Transverse colon (tissue), 4 donors: ENCODE results near the gene LRPPRC. TPM values are rescaled to one million over a fixed set of nuclear protein-coding genes. Genes with fewer than 3 reads are reported as not detected.
"Not testable (repeated sequence)": the region's sequence is repeated elsewhere in the genome, so short reads cannot be mapped to it uniquely, and the experiment has no call there.

Experiments
- DNase-seq: peaks from one replicate; pipeline ENCODE4 v3.0.0-alpha.2; 2019
- H3K27ac ChIP-seq, 4 donors: fragments of 200-600 bp; sonication (generic); 2 replicates each; pipeline ENCODE4 v1.5.1; 2016 to 2018; ENCODE audit warnings: inconsistent platforms in 4 of 4
- H3K27me3 ChIP-seq: fragments of 200-600 bp; sonication (generic); 2 replicates; pipeline ENCODE4 v1.5.1; 2017; ENCODE audit warnings: inconsistent platforms
- H3K36me3 ChIP-seq, 4 donors: fragments of 200-600 bp; sonication (generic); 2 replicates each; pipeline ENCODE4 v1.5.1; 2017 to 2019; ENCODE audit warnings: inconsistent platforms in 4 of 4
- H3K4me1 ChIP-seq, 4 donors: fragments of 200-600 bp; sonication (generic); 2 replicates each; pipeline ENCODE4 v1.5.1; 2017 to 2020; ENCODE audit warnings: inconsistent platforms in 4 of 4
- H3K4me3 ChIP-seq, 4 donors: fragments of 200-600 bp; sonication (generic); 1 replicate in 1 of 4; 2 replicates in 3 of 4; pipeline versions ENCODE4 v1.5.1 to v1.6.1; 2017 to 2019; ENCODE audit warnings: inconsistent platforms in 4 of 4
- H3K9me3 ChIP-seq, 2 donors: fragments of 200-600 bp; sonication (generic); 2 replicates each; pipeline ENCODE4 v1.5.1; 2017 to 2019; ENCODE audit warnings: inconsistent platforms in 2 of 2
- CTCF ChIP-seq, 5 experiments: fragments of 200-600 bp in 3 of 5; fragments of 450-650 bp in 2 of 5; sonication (generic) in 3 of 5; IDR thresholded peaks; 1 replicate in 2 of 5; 2 replicates in 3 of 5; pipeline ENCODE4 v1.5.1; 2016 to 2017; ENCODE audit warnings: antibody characterized with exemption in 5 of 5, inconsistent platforms in 3 of 5, mild to moderate bottlenecking in 2 of 5, moderate library complexity in 1 of 5
- EP300 ChIP-seq: sonication (generic); formaldehyde crosslinking; IDR thresholded peaks from one replicate; pipeline ENCODE4 v1.6.1; 2017; ENCODE audit warnings: antibody characterized with exemption, low read depth
- POLR2A ChIP-seq: fragments of 450-650 bp; IDR thresholded peaks from one replicate; pipeline ENCODE4 v1.6.1; 2016; ENCODE audit warnings: antibody characterized with exemption, mild to moderate bottlenecking, moderate library complexity
- POLR2AphosphoS5 ChIP-seq, 3 donors: sonication (generic); formaldehyde crosslinking; IDR thresholded peaks; one replicate each; pipeline ENCODE4 v1.6.1; 2016; ENCODE audit warnings: antibody characterized with exemption in 3 of 3
- WGBS, 2 donors: methylation state at CpG; one replicate each; pipeline ENCODE4 v1.1.5; 2018; ENCODE audit warnings: low coverage in 1 of 2; 5-methylcytosine and 5-hydroxymethylcytosine counted together
- in situ Hi-C, 4 donors: fragments of 200-750 bp; cut with MboI; loops; one replicate each; pipeline versions ENCODE4 v1.15.0 to v1.15.1; 2017; ENCODE audit warnings: low sequenced_read_pairs in 3 of 4, low pct_ligation_motif_present in 1 of 4, low pct_unique_long_range_greater_than_20kb in 1 of 4
- intact Hi-C: fragments of 100-400 bp; cut with DNase I; formaldehyde crosslinking; loops from one replicate; pipeline ENCODE4 v1.15.1; 2023; ENCODE audit warnings: low total_unique reads
- total RNA-seq, 4 donors: library from RNA; depleted of rRNA; stranded (reverse); fragments of >200 nt; gene quantifications; one replicate each; pipeline ENCODE4 v1.1.0, GENCODE V29; 2016

LRPPRC gene
- total RNA-seq, 4 donors from 2014 or later = 35.9 to 83.3 (median 59.7) TPM

GRCh38 chr2:44015239-44015638 lies 19.4 kb upstream of the LRPPRC start:
- in situ Hi-C loops = no loop called here
- WGBS, 2 donors = 76 to 83% methylated on average over 3 to 4 of the region's 4 CpGs
- no peaks in the 10 kb centered on the region for H3K9me3 ChIP-seq
- no peak overlapping the region for H3K27ac ChIP-seq
- TF ChIP-seq POLR2A (no peak), CTCF (IDR thresholded peaks at IDR 0.05) (no peak), POLR2AphosphoS5 (IDR thresholded peaks at IDR 0.05) (no peak), EP300 (no peak)
- no peak overlapping the region for H3K4me3 ChIP-seq
- no peak for DNase-seq
- no peaks in the 10 kb centered on the region for H3K4me1 ChIP-seq
- peaks cover 4% of the 10 kb centered on the region for H3K27me3 ChIP-seq
- intact Hi-C loops = no loop called here
- no peaks in the 10 kb centered on the region for H3K36me3 ChIP-seq

GRCh38 chr2:44013205-44013604 lies 17.4 kb upstream of the LRPPRC start:
- DNase-seq, H3K27ac ChIP-seq, intact Hi-C loops, H3K4me1 ChIP-seq, H3K36me3 ChIP-seq, H3K27me3 ChIP-seq, H3K4me3 ChIP-seq, in situ Hi-C loops, H3K9me3 ChIP-seq: not testable (repeated sequence)
- 98 to 100% methylated on average over 2 to 3 of the region's 3 CpGs for WGBS, 2 donors

GRCh38 chr2:44010266-44010665 lies 14.5 kb upstream of the LRPPRC start:
- in situ Hi-C loops = no loop called here
- no peak for DNase-seq
- Histone ChIP-seq H3K27ac (no peak overlapping the region), H3K27me3 (peaks cover 6% of the 10 kb centered on the region), H3K4me1 (no peaks in the 10 kb centered on the region), H3K36me3 (no peaks in the 10 kb centered on the region), H3K9me3 (no peaks in the 10 kb centered on the region), H3K4me3 (no peak overlapping the region)
- 47 to 50% methylated on average over 2 to 7 of the region's 7 CpGs for WGBS, 2 donors
- TF ChIP-seq CTCF (IDR thresholded peaks at IDR 0.05) (no peak), POLR2AphosphoS5 (IDR thresholded peaks at IDR 0.05) (no peak), EP300 (no peak), POLR2A (no peak)
- intact Hi-C loops = no loop called here

GRCh38 chr2:44009136-44009735 lies 13.4 kb upstream of the LRPPRC start:
- in situ Hi-C loops (no loop called here), intact Hi-C loops (no loop called here)
- WGBS, 2 donors = 70 to 82% methylated on average over 3 of the region's 3 CpGs
- TF ChIP-seq POLR2AphosphoS5 (IDR thresholded peaks at IDR 0.05) (no peak), POLR2A (no peak)
- no peak for DNase-seq
- peaks cover 6% of the 10 kb centered on the region for H3K27me3 ChIP-seq
- H3K36me3 ChIP-seq = no peaks in the 10 kb centered on the region
- no peaks in the 10 kb centered on the region for H3K4me1 ChIP-seq
- no peak overlapping the region for H3K27ac ChIP-seq
- no peaks in the 10 kb centered on the region for H3K9me3 ChIP-seq
- no peak overlapping the region for H3K4me3 ChIP-seq

- in situ Hi-C loops = no loop called here
Observed at GRCh38 chr2:44005846-44006245, 10.1 kb upstream of the LRPPRC start.

More at GRCh38 chr2:44005846-44006245, 10.1 kb upstream of the LRPPRC start:
- no peaks in the 10 kb centered on the region for H3K9me3 ChIP-seq
- no peak overlapping the region for H3K4me3 ChIP-seq
- intact Hi-C loops = no loop called here
- H3K27me3 ChIP-seq = peaks cover 6% of the 10 kb centered on the region
- no peaks in the 10 kb centered on the region for H3K36me3 ChIP-seq
- WGBS, 2 donors = 75 to 82% methylated on average over 3 of the region's 3 CpGs
- H3K27ac ChIP-seq = no peak overlapping the region
- no peaks in the 10 kb centered on the region for H3K4me1 ChIP-seq
- TF ChIP-seq POLR2A (no peak), EP300 (no peak), CTCF (IDR thresholded peaks at IDR 0.05) (no peak), POLR2AphosphoS5 (IDR thresholded peaks at IDR 0.05) (no peak)
- DNase-seq = no peak
